Hematopoietic multipotent progenitor cell (in vitro differentiated cells): ENCODE results near the gene NUCB2. TPM values are rescaled to one million over a fixed set of nuclear protein-coding genes. Genes with fewer than 3 reads are reported as not detected.
"Not testable (repeated sequence)": the region's sequence is repeated elsewhere in the genome, so short reads cannot be mapped to it uniquely, and the experiment has no call there.

ENCODE experiments used
- DNase-seq, 3 donors: peaks; one replicate each; pipeline ENCODE4 v3.0.0-alpha.2; 2011 to 2015; ENCODE audit warnings: low read depth in 2 of 3, low spot score in 2 of 3
- total RNA-seq: library from RNA; depleted of rRNA; stranded (reverse); fragments of >200 nt; gene quantifications from one replicate; pipeline ENCODE4 v1.2.3, GENCODE V29; 2012

The NUCB2 gene
- total RNA-seq = 93.7 TPM

DNA sequence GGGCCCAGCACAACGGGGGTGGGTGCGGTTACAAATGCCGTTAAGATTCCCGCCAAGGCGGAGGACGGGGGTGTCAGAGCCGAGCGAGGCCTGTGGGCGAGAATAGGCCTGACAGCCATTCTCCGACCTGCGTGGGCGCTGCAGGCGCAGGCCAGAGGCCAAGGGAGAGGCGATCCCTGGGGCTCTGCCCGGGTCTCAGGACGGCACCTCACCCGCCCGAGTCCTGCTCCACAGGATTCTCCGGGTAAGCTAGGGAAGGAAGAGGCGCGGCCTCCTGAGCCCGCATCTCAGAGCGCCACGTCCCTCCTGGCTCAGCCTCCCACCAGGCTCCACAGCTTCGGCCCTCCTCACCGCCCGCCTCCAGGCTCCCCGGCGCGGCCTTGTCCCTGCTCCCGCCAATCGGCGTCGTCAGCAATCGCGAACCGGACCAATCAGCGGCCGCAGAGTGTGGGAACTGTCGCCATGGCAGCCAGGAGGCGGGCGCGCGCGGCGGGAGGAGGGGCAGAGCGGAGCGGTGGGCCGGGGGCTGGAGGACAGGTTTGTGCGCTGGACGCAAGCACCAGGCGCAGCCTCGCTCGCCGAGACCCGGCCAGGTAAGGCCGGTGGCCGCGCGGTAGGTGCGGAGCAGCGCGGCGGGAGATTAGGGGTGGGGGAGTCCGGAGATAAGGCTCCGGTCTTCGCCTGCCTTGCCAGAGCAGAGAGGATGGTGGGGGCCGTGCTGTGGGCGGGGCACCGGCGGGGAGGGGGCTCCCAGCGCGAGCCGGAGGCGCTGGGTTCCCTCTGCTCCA is at the start of gene NUCB2:
TSS of gene NUCB2 (plus strand) at position 504 of the 788 bp plus-strand sequence. CDS start 18,585 bp downstream, outside the sequence.
- DNase-seq = peak; percentile 85 to 98 (median 97)

DNA sequence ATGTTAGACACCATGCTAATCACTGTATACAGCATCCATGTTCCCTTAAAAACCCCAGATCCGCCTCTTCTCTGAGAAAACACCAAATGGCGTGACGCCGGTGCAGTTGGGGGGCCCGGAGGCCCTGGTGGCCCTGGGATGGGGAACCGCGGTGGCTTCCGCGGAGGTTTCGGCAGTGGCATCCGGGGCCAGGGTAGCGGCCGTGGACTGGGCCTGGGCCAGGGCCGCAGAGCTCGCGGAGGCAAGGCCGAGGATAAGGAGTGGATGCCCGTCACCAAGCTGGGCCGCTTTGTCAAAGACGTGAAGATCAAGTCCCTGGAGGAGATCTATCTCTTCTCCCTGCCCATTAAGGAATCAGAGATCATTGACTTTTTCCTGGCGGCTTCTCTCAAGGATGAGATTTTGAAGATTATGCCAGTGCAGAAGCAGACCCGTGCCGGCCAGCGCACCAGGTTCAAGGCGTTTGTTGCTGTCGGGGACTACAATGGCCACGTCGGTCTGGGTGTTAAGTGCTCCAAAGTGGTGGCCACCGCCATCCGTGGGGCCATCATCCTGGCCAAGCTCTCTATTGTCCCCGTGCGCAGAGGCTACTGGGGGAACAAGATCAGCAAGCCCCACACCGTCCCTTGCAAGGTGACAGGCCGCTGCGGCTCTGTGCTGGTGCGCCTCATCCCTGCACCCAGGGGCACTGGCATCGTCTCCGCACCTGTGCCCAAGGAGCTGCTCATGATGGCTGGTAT is 48.2 kb upstream of the NUCB2 start:
- DNase-seq = not testable (repeated sequence)

DNA sequence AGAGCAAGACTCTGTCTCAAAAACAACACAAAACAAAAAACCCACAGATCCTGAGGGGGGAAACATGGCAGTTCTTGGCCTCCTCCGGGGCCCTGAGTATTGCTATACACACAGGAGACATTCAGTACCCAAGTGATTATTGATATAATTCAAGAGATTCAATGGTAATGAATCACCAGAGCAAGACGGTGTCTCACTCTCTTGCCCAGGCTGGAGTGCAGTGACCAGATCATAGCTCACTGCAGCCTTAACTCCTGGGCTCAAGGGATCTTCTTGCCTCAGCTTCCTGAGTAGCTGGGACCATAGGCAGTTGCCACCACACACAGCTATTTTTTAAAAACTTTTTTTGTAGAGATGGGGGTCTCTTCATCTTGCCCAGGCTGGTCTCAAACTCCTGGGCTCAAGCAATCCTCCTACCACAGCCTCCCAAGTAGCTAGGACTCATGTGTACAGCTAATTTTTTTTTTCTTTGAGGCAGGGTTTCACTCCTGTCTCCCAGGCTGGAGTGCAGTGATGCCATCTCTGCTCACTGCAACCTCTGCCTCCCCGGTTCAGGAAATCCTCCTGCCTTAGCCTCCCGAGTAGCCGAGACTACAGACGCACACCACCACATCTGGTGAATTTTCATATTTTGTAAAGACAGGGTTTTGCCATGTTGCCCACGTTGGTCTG is 46.9 kb upstream of the NUCB2 start:
- no peak for DNase-seq

DNA sequence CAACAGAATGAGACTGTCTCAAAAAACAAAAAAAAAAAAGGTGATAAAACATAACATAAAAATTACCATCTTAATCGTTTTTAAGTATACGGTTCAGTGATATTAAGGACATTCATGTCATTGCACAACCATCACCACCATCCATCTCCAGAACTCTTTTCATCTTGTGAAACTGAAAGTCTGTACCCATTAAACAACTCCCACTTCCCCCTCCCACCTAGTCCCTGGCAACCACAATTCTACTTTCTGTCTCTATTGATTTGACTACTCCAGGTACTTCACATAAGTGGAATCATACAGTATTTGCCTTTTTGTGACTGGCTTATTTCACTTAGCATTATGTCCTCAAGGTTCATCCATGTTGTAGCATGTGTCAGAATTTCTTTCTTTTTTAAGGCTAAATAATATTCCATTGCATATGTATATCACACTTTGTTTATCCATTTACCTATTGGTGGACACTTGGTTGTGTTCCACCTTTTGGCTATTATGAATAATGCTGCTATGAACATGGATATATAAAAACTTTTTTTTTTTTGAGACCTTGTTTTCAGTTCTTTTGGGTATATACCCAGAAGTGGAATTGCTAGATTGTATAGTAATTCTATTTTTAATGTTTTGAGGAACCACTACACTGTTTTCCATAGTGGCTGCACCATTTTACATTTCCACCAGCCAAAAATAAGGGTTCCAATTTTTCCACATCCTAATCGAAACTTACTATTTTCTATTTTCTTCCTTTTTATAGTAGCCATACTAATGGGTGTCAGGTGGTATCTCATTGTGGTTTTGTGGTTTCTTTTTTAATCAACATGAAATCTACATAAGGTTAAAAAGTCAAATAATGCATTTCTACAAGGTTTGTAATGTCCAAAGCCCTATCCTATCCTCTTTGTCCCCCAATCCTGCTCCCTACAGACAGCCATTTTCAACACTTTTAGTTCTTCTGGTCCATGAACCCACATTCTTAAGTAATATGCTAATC is 45.4 kb upstream of the NUCB2 start:
- DNase-seq = no peak

DNA sequence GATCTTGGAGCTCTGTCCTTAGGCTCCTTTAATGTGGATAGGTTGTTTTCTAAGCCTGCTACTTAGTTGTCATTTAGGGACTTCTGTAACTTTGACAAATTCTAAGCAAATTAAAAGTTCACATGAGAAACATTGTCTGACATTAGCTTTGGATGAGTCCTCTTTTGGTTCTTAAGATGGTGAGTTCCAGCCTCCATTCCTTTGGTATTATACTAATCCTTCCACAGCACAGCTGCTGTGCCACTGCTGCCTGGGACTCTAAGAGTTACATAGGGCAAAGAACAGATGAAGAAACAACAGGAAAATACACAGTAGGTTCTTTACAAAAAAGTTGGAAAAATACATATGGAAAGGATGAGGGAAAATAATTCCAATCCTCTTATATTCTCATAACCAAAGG is 43.4 kb upstream of the NUCB2 start:
- no peak for DNase-seq

GRCh38 chr11:17238377-17238776 is 38.2 kb upstream of the NUCB2 start:
- no peak for DNase-seq

DNA sequence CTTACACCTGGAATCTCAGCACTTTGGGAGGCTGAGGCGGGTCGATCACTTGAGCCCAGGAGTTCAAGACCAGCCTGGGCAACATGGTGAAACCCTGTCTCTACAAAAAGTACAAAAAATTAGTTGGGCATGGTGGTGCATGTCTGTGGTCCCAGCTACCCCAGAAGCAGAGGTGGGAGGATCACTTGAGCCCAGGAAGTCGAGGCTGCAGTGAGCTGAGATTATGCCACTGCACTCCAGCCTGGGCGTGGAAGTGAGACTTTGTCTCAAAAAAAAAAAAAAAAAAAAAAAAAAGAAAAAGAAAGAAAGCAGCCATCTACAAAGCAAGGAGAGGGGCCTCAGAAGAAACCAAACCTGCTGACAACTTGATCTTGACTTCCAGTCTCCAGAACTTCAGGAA is 36.6 kb upstream of the NUCB2 start:
- not testable (repeated sequence) for DNase-seq

GRCh38 chr11:17240780-17241179 is 35.8 kb upstream of the NUCB2 start:
- DNase-seq = no peak

DNA sequence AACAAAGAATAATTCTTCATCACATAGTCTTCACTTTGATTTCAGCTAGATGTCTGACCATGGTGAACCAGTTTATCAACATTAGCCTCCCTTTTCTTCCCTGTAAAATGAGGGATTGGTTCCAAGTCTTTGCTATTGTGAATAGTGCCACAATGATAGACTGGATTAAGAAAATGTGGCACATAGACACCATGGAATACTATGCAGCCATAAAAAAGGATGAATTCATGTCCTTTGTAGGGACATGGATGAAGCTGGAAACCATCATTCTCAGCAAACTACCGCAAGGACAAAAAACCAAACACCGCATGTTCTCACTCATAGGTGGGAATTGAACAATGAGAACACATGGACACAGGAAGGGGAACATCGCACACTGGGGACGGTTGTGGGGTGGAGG is 33.6 kb upstream of the NUCB2 start:
- DNase-seq = not testable (repeated sequence)

DNA sequence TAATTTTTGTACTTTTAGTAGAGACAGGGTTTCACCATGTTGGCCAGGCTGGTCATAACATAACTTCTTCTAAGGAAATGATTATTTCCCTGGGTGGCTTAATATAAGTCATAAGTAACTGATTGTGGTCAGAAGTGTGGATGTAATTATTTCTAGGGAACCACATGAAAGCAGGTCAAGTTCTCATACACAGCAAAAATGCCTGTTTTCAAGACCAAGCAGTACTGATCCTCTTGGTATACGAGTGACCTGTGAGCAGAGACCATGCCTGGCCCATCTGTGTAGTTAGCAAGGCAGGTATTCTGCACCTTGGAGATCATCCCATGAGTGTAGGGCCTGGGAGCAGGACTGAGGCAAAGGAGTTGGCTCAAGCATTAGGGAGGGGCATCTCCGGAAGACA is 32.5 kb upstream of the NUCB2 start:
- no peak for DNase-seq

- DNase-seq = no peak
These were observed 25.8 kb upstream of the NUCB2 start for GRCh38 chr11:17250561-17251350.

DNA sequence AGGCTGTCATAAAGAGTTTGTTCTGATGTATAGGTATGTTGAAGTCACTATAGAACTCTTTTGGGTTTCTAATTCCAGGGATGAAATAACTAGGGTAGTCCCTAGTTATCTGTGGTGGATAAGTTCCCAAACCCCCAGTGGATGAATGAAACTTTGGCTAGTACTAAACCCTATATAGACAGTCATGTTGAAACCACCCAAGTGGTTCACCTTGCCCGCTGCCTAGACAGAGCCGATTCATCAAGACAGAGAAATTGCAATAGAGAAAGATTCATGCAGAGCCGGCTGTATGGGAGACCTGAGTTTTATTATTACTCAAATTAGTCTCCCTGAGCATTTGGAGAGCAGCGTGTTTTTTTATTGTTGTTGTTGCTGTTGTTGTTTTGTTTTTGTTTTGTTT is 23.8 kb upstream of the NUCB2 start:
- DNase-seq = no peak

DNA sequence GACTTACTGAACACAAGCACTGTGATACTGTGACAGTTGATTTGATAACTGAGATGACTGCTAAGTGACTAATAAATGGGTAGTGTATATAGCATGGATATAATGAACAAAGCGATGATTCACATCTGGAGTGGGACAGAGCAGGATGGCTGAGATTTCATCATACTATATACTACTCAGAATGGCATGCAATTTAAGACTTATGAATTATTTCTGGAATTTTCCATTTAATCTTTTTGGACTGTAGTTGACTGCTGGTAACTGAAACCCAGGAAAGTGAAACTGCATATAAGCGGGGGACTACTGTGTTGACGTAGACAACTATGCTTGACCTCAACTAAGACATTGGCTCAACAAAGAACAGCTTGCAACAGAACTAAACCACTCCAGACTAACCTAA is 20.0 kb upstream of the NUCB2 start:
- no peak for DNase-seq

DNA sequence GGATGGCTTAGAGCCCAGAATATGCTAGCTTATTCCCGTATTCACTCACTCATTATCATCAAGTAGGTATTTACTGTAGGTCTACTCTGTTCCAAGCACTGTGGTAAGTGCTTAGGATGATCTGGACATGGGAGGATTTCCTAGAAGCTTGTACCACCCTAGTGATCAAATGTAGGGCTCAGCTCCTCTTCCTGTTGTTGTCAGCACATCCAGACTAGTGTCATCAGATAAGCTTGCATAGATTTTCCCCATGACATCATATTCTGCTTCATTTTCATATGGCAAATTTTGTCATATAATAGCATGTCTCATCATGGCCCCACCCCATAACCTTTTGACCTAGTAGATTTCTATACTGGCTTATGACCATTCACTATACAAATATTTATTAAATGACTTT is 19.3 kb upstream of the NUCB2 start:
- DNase-seq = no peak

GRCh38 chr11:17258670-17259069 is 17.9 kb upstream of the NUCB2 start:
- DNase-seq = no peak

DNA sequence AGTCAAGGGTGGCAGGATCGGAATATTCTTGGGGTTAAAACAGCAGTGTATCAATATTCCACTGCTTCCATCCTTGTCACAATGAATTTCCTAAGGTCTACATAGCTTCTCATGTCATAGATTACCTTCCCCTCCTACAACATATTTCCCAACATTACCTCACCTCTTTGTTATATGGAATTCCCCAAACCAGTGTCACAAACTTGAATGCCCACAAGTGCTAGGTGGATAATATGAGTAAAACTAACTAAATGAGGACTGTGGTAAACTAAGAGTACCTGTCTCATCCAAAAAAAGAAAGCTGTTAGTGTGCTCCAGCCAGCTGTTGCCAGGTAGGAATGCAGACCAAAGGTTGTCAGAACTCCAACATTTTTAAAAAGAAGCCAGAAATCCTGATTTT is 17.0 kb upstream of the NUCB2 start:
- DNase-seq = no peak

DNA sequence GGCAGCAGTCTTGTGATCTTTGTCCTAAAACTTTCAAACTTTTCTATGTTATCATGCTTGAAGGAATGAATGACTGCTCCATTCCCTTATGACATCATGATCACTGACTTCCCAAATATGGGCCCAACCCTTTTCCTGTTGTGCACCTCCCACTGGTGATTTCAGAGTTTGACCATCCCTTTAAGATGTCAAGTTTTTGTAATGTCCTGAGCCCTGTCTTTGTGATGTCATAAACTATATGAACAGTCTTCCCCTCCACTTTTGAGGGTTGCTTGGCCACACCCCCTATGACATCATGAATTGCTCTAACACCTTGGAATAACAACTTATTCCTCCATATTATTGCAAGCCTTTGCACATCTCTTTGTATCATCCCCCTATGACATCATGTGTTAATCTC is 16.5 kb upstream of the NUCB2 start:
- DNase-seq = no peak

DNA sequence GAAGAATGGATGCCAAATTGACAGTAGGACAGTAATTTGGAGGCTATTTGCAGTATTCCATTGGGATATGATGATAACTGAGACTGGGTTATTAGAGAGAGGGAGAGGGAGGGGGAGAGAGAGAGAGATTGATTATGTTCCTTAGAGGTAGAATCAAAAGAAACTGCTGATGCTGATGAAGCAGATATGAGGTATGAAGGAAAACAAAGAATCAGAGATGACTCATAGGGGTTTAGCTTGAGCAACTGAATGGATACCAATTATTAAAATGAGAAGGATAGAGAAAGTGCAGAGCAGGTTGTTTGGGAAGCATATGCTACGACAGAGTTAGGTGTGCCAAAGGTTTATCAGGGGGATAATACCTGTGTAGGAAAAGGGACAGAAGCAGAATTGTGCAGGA is 12.8 kb upstream of the NUCB2 start:
- DNase-seq = no peak

DNA sequence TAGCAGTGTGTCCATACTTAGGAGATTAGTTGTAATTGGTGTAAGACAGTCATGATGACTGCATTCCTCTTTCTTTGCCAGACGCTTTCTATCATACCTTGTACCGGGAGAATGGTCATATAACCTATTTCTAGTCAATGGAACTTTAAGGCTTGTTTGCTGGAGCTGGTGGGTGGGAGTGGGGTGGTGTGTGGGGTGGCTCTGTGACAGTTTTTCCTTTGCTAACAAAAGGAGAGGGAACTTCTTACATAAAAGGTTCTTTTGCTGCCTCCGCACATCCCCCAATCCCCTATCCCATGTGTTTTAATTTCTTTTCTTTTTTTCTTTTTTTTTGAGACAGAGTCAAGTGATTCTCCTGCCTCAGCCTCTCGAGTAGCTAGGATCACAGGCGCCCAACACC is 9.8 kb upstream of the NUCB2 start:
- DNase-seq = no peak

- DNase-seq = peak in 2 of 3 donors; percentile 40 to 56
These were observed 9.0 kb upstream of the NUCB2 start for GRCh38 chr11:17267576-17267975.
